T-helper 2 cell treated with Interferon-gamma antibody and Interleukin-4, amounts not matched to agents 5 μg/mL and 100 μg/mL, for 36 hours (primary cell): ENCODE results near the gene VTI1A.
"Not testable (repeated sequence)": the region's sequence is repeated elsewhere in the genome, so short reads cannot be mapped to it uniquely, and the experiment has no call there.

Experiments
- DNase-seq: peaks from one replicate; pipeline ENCODE4 v3.0.0; 2021; ENCODE audit warnings: low spot score
- H3K27ac Mint-ChIP-seq: one replicate; pipeline ENCODE4 v1.8.0; 2021; ENCODE audit warnings: mild to moderate bottlenecking, mixed read lengths
- H3K27me3 Mint-ChIP-seq: one replicate; pipeline ENCODE4 v1.8.0; 2021; ENCODE audit warnings: low read depth, mixed read lengths
- H3K36me3 Mint-ChIP-seq: one replicate; pipeline ENCODE4 v1.8.0; 2021; ENCODE audit warnings: low read depth, mixed read lengths
- H3K4me1 Mint-ChIP-seq: one replicate; pipeline ENCODE4 v1.8.0; 2021; ENCODE audit warnings: low read depth, mixed read lengths
- H3K4me3 Mint-ChIP-seq: one replicate; pipeline ENCODE4 v1.8.0; 2022; ENCODE audit warnings: mild to moderate bottlenecking, moderate library complexity, mixed read lengths
- H3K9me3 Mint-ChIP-seq: one replicate; pipeline ENCODE4 v1.8.0; 2021; ENCODE audit warnings: mixed read lengths

Gene VTI1A

DNA sequence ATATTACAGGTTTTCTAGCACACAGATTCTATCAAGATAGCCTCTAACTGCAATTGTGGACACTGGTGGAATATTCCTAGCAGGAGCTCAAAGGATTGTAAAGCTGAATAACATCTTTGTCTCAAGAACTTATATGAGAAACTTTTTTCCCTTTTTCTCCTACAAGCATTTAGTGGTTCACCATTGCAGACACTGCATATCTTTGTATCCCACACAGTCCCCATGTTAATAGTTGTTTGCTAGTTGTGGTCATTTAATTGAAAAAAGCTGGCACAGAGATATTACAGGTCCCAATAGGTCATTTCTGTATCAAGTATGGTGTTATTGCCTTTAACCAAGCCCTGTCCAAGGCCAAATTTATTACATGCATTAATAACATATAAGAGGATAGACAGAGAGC lies 276.9 kb downstream of the VTI1A start:
- no peaks in the 10 kb centered on the region for H3K36me3 Mint-ChIP-seq
- H3K9me3 Mint-ChIP-seq, result no peaks in the 10 kb centered on the region
- H3K27ac Mint-ChIP-seq, result no peak overlapping the region
- no peak overlapping the region for H3K4me3 Mint-ChIP-seq
- H3K27me3 Mint-ChIP-seq, result no peaks in the 10 kb centered on the region
- H3K4me1 Mint-ChIP-seq, result no peaks in the 10 kb centered on the region
- no peak for DNase-seq

DNA sequence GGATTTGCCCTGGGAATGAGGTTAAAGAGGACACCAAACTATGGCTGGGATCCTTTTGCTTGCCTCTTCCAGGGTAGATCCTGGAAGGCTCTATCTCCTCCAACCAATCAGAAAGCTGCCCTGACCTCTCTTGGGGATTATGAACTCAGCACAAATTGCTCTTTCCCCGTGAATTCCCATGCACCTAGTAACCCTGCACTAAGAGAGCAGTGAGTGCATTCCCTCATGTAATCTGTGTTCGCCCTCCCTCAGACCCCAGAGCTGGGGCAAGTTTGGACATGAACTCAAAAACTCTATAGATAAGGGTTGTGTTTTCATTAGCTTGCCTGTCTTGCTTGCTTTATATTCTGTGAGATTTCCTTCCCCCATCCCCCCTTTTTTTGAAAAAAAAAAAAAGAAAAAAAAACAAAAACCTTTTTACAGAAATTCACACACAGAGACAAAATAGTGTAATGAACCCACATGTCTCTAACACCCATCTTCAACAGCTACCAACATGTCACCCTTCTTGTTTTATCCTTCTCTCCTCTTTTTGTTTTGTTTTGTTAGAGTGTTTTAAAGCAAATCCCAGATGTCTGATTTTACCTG lies 277.5 kb downstream of the VTI1A start:
- no peak overlapping the region for H3K4me3 Mint-ChIP-seq
- H3K36me3 Mint-ChIP-seq, result no peaks in the 10 kb centered on the region
- no peak overlapping the region for H3K27ac Mint-ChIP-seq
- no peaks in the 10 kb centered on the region for H3K4me1 Mint-ChIP-seq
- no peaks in the 10 kb centered on the region for H3K9me3 Mint-ChIP-seq
- no peaks in the 10 kb centered on the region for H3K27me3 Mint-ChIP-seq
- DNase-seq, result no peak

GRCh38 chr10:112728118-112728883 lies 281.3 kb downstream of the VTI1A start:
- Mint-ChIP-seq H3K9me3 (no peaks in the 10 kb centered on the region), H3K4me3 (no peak overlapping the region), H3K4me1 (no peaks in the 10 kb centered on the region), H3K36me3 (no peaks in the 10 kb centered on the region), H3K27ac (no peak overlapping the region), H3K27me3 (no peaks in the 10 kb centered on the region)
- no peak for DNase-seq

GRCh38 chr10:112728997-112729396 lies 282.0 kb downstream of the VTI1A start:
- DNase-seq, result no peak
- no peak overlapping the region for H3K27ac Mint-ChIP-seq
- H3K4me1 Mint-ChIP-seq, result no peaks in the 10 kb centered on the region
- no peaks in the 10 kb centered on the region for H3K36me3 Mint-ChIP-seq
- no peaks in the 10 kb centered on the region for H3K27me3 Mint-ChIP-seq
- H3K4me3 Mint-ChIP-seq, result no peak overlapping the region
- no peaks in the 10 kb centered on the region for H3K9me3 Mint-ChIP-seq

- not testable (repeated sequence) for H3K4me1 Mint-ChIP-seq, H3K36me3 Mint-ChIP-seq, H3K9me3 Mint-ChIP-seq, H3K27ac Mint-ChIP-seq, H3K4me3 Mint-ChIP-seq, DNase-seq, H3K27me3 Mint-ChIP-seq
Measured at GRCh38 chr10:112731450-112731849, 284.4 kb downstream of the VTI1A start.

DNA sequence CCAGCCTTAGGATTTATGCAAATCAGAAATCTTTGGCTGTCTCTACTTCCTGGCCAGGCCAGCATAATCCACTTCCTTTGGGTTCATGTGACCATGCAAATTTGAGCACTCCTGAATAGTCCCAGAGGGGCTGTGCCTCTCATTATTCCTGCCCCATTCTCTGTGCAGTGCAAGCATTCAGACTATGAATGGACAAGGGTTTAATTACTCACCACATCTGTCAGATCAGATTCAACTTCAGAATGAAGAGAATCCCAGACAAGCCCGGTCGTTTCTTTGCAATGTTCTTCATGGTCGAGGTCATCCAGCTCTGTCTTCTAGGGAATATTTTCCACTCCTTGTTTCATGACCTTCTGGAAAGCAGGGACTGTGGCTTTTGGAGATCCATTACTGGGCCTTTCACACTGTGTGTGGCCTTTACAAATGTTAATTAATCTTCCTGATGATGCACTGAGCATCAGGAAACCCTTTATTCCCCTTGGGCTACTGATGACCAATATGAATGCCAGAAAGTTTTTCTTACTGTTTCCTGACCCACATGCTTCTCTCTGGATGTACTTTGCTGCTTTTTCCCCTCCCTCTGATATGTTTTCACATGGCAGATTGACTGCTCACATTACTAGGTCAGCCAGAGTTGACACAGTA lies 285.4 kb downstream of the VTI1A start:
- DNase-seq, result no peak
- Mint-ChIP-seq H3K27me3 (no peaks in the 10 kb centered on the region), H3K9me3 (no peaks in the 10 kb centered on the region), H3K27ac (no peak overlapping the region), H3K4me3 (no peak overlapping the region), H3K4me1 (no peaks in the 10 kb centered on the region), H3K36me3 (no peaks in the 10 kb centered on the region)

- Mint-ChIP-seq H3K27ac (no peak overlapping the region), H3K4me3 (no peak overlapping the region), H3K36me3 (no peaks in the 10 kb centered on the region), H3K27me3 (no peaks in the 10 kb centered on the region), H3K9me3 (no peaks in the 10 kb centered on the region), H3K4me1 (no peaks in the 10 kb centered on the region)
- DNase-seq, result no peak
Measured at GRCh38 chr10:112735041-112735695, 288.2 kb downstream of the VTI1A start.

GRCh38 chr10:112738606-112739591 lies 291.9 kb downstream of the VTI1A start:
- DNase-seq, result no peak
- H3K4me3 Mint-ChIP-seq, result no peak overlapping the region
- H3K36me3 Mint-ChIP-seq, result no peaks in the 10 kb centered on the region
- no peaks in the 10 kb centered on the region for H3K4me1 Mint-ChIP-seq
- no peaks in the 10 kb centered on the region for H3K27me3 Mint-ChIP-seq
- no peaks in the 10 kb centered on the region for H3K9me3 Mint-ChIP-seq
- H3K27ac Mint-ChIP-seq, result no peak overlapping the region

DNA sequence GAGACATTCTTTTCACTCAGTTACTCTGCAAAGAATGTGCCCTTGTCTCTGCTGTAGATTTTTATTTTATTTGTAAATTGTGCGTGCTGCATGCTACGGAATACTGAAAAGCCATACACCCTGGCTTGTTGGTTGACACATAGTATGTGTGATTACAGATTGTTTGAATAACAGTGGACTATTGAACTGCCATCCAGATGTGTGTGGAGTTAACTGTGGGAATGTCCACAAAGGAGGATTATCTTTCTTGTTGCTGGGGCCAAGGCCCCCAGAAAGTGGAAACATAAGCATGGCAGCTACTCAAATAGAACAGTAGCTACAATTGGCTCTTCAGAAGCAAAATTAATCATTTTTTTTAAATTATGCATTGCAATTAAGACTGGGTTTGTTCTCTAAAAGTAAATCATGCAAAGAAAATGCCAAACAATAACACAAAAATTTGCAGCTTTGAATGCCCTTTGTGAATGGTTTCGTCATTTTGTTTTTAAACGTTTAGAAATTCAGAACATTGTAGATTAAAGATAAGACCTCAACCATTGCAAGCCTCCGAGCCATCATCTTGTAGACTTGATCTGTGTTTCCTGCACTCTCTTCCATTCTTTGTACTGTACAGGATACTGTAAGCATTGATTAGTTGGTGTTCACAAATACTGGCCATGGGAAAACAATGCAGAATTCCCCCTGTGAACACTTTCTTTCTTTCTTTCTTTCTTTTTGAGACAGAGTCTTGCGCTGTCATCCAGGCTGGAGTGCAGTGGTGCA lies 292.8 kb downstream of the VTI1A start:
- H3K27ac Mint-ChIP-seq, result no peak overlapping the region
- H3K4me1 Mint-ChIP-seq, result no peaks in the 10 kb centered on the region
- H3K27me3 Mint-ChIP-seq, result no peaks in the 10 kb centered on the region
- DNase-seq, result no peak
- no peaks in the 10 kb centered on the region for H3K36me3 Mint-ChIP-seq
- H3K4me3 Mint-ChIP-seq, result no peak overlapping the region
- H3K9me3 Mint-ChIP-seq, result no peaks in the 10 kb centered on the region

- H3K36me3 Mint-ChIP-seq, result no peaks in the 10 kb centered on the region
- H3K4me1 Mint-ChIP-seq, result no peaks in the 10 kb centered on the region
- no peak for DNase-seq
- H3K27ac Mint-ChIP-seq, result no peak overlapping the region
- H3K27me3 Mint-ChIP-seq, result no peaks in the 10 kb centered on the region
- H3K9me3 Mint-ChIP-seq, result no peaks in the 10 kb centered on the region
- H3K4me3 Mint-ChIP-seq, result no peak overlapping the region
Measured at GRCh38 chr10:112741830-112742402, 294.9 kb downstream of the VTI1A start.

DNA sequence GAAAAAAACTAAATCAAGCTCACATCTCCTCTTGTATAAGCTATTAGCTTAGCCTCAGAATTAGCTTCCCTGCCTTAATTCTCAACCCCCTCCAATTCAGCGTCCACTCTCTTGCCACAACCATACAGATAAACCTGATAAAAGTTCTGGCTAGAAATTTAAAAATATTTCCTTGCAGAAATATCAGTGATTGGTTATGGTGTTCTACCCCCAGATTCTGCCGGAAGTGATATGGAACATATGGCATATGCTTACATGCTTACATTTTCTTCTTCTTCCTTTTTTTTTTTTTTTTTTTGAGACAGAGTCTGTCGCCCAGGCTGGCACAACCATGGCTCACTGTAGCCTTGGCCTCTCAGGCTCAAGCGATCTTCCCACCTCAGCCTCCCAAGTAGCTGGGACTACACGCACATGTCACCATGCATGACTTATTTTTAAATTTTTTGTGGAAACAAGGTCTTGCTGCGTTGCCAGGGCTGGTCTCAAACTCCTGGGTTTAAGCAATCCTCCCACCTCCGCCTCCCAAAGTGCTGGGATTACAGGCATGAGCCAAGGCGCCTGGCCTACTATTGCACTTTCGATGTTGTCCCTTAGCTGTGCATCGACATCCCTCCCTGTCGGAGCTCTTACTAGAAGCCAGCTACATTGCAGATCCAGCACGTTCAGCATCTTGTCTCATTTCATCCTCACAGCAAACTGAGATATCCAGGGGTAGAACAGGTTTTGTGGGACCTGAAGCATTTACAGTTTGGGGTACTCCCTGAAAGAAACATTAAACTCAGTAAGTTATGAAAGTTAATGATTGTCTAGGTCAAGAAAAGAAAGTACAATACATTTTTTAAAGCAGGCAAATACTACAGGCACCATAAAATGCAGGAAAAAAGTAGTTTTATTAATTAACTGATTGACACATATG lies 297.4 kb downstream of the VTI1A start:
- Mint-ChIP-seq H3K4me3 (no peak overlapping the region), H3K9me3 (no peaks in the 10 kb centered on the region), H3K36me3 (no peaks in the 10 kb centered on the region), H3K4me1 (no peaks in the 10 kb centered on the region), H3K27ac (no peak overlapping the region), H3K27me3 (no peaks in the 10 kb centered on the region)
- DNase-seq, result no peak

DNA sequence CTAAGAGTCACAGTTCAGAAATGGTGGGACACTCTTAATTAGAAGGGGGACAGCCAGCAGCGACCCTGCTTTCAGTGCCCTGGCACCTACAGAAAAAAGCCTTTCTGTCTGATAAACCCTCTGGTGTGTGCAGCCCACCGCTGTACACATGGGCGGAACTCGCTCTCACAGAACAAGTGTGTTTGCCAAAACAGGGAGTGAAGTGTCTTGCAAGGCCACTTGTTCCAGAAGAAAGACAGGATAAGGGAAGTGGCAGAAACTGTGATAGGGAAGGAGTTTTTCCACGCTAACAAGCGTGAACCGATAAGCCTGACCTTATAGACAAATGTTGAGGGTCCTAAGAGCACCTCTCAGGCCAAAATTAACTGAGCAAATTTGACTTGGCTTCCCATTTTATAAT lies 299.3 kb downstream of the VTI1A start:
- H3K4me3 Mint-ChIP-seq, result no peak overlapping the region
- H3K27me3 Mint-ChIP-seq, result no peaks in the 10 kb centered on the region
- H3K36me3 Mint-ChIP-seq, result no peaks in the 10 kb centered on the region
- H3K27ac Mint-ChIP-seq, result no peak overlapping the region
- DNase-seq, result no peak
- H3K9me3 Mint-ChIP-seq, result no peaks in the 10 kb centered on the region
- no peaks in the 10 kb centered on the region for H3K4me1 Mint-ChIP-seq
